Measurements from ENCODE around the gene SCUBE3. TPM values are rescaled to one million over a fixed set of nuclear protein-coding genes. Genes with fewer than 3 reads are reported as not detected.

Gene SCUBE3
- total and polyA plus RNA-seq, 2 experiments from 2014 or later = 0.39 to 1.1 TPM

- TF ChIP-seq, protein P1, sequence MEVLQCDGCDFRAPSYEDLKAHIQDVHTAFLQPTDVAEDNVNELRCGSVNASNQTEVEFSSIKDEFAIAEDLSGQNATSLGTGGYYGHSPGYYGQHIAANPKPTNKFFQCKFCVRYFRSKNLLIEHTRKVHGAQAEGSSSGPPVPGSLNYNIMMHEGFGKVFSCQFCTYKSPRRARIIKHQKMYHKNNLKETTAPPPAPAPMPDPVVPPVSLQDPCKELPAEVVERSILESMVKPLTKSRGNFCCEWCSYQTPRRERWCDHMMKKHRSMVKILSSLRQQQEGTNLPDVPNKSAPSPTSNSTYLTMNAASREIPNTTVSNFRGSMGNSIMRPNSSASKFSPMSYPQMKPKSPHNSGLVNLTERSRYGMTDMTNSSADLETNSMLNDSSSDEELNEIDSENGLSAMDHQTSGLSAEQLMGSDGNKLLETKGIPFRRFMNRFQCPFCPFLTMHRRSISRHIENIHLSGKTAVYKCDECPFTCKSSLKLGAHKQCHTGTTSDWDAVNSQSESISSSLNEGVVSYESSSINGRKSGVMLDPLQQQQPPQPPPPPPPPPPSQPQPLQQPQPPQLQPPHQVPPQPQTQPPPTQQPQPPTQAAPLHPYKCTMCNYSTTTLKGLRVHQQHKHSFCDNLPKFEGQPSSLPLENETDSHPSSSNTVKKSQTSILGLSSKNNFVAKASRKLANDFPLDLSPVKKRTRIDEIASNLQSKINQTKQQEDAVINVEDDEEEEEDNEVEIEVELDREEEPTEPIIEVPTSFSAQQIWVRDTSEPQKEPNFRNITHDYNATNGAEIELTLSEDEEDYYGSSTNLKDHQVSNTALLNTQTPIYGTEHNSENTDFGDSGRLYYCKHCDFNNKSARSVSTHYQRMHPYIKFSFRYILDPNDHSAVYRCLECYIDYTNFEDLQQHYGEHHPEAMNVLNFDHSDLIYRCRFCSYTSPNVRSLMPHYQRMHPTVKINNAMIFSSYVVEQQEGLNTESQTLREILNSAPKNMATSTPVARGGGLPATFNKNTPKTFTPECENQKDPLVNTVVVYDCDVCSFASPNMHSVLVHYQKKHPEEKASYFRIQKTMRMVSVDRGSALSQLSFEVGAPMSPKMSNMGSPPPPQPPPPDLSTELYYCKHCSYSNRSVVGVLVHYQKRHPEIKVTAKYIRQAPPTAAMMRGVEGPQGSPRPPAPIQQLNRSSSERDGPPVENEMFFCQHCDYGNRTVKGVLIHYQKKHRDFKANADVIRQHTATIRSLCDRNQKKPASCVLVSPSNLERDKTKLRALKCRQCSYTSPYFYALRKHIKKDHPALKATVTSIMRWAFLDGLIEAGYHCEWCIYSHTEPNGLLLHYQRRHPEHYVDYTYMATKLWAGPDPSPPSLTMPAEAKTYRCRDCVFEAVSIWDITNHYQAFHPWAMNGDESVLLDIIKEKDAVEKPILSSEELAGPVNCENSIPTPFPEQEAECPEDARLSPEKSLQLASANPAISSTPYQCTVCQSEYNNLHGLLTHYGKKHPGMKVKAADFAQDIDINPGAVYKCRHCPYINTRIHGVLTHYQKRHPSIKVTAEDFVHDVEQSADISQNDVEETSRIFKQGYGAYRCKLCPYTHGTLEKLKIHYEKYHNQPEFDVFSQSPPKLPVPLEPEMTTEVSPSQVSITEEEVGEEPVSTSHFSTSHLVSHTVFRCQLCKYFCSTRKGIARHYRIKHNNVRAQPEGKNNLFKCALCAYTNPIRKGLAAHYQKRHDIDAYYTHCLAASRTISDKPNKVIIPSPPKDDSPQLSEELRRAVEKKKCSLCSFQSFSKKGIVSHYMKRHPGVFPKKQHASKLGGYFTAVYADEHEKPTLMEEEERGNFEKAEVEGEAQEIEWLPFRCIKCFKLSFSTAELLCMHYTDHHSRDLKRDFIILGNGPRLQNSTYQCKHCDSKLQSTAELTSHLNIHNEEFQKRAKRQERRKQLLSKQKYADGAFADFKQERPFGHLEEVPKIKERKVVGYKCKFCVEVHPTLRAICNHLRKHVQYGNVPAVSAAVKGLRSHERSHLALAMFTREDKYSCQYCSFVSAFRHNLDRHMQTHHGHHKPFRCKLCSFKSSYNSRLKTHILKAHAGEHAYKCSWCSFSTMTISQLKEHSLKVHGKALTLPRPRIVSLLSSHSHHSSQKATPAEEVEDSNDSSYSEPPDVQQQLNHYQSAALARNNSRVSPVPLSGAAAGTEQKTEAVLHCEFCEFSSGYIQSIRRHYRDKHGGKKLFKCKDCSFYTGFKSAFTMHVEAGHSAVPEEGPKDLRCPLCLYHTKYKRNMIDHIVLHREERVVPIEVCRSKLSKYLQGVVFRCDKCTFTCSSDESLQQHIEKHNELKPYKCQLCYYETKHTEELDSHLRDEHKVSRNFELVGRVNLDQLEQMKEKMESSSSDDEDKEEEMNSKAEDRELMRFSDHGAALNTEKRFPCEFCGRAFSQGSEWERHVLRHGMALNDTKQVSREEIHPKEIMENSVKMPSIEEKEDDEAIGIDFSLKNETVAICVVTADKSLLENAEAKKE (CRISPR knock-in tag; IDR thresholded peaks at IDR 0.05) = no peak
- no peak for TF ChIP-seq ZNF114 (CRISPR knock-in tag; IDR thresholded peaks at IDR 0.05)
- no peak for TF ChIP-seq CTCF (conservative IDR thresholded peaks at IDR 0.05; ENCODE audit: low read depth in 2 of 2)
- TF ChIP-seq, protein P2, sequence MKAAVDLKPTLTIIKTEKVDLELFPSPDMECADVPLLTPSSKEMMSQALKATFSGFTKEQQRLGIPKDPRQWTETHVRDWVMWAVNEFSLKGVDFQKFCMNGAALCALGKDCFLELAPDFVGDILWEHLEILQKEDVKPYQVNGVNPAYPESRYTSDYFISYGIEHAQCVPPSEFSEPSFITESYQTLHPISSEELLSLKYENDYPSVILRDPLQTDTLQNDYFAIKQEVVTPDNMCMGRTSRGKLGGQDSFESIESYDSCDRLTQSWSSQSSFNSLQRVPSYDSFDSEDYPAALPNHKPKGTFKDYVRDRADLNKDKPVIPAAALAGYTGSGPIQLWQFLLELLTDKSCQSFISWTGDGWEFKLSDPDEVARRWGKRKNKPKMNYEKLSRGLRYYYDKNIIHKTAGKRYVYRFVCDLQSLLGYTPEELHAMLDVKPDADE (IDR thresholded peaks at IDR 0.05) = no peak
- no peak for TF ChIP-seq JUNB (IDR thresholded peaks at IDR 0.05; ENCODE audit: unreplicated experiment)
Measured at GRCh38 chr6:35239581-35239980, 25.8 kb downstream of the SCUBE3 start (continued).

Measured in GM23338 (cell line).